B cell (primary cell): ENCODE results near the gene PRSS8. TPM values are rescaled to one million over a fixed set of nuclear protein-coding genes. Genes with fewer than 3 reads are reported as not detected.

Experiments
- ATAC-seq: fragments of 200-7000 bp; cut with Tn5 transposase; one replicate; pipeline ENCODE4 v1.10.0; 2021; ENCODE audit warnings: low read depth, mild to moderate bottlenecking, moderate number of reproducible peaks, moderate library complexity
- CTCF ChIA-PET: fragments of 350-600 bp; sonication (Branson Sonifier 250); formaldehyde crosslinking; loops from one replicate; lab custom pipeline; 2021; ENCODE audit warnings: antibody characterized with exemption, inconsistent platforms; lab: Charles Lee
- POLR2A ChIA-PET: fragments of 350-600 bp; sonication (Branson Sonifier 250); formaldehyde crosslinking; loops from one replicate; lab custom pipeline; 2021; ENCODE audit warnings: antibody characterized with exemption; lab: Charles Lee
- DNase-seq: peaks from one replicate; pipeline ENCODE4 v3.0.0; 2013
- H2AFZ ChIP-seq: 2 replicates; pipeline ENCODE4 v1.6.1; 2012; ENCODE audit warnings: mild to moderate bottlenecking, low read depth, low read length; ENCODE audit not compliant: insufficient read depth, poor library complexity, severe bottlenecking
- H3K27ac ChIP-seq, 2 donors: 1 replicate in 1 of 2; 2 replicates in 1 of 2; pipeline ENCODE4 v1.5.1; 2012 to 2013; ENCODE audit warnings: low read length in 2 of 2, mild to moderate bottlenecking in 2 of 2, moderate library complexity in 1 of 2
- H3K27me3 ChIP-seq, 4 experiments: fragments of 200-600 bp in 1 of 4; sonication (generic) in 1 of 4; replicated peaks in 1 of 4; 1 replicate in 2 of 4; 2 replicates in 2 of 4; pipeline versions ENCODE4 v1.6.1 to v1.7.0; 2013 to 2016; ENCODE audit warnings: low read length in 3 of 4, mild to moderate bottlenecking in 2 of 4, mixed read lengths in 1 of 4, moderate library complexity in 1 of 4; ENCODE audit not compliant: insufficient read depth in 4 of 4, control insufficient read depth in 3 of 4; ENCODE audit errors: control extremely low read depth in 1 of 4
- H3K36me3 ChIP-seq, 2 experiments: replicated peaks in 1 of 2; 1 replicate in 1 of 2; 2 replicates in 1 of 2; pipeline versions ENCODE4 v1.6.1 to v1.7.1; 2013; ENCODE audit warnings: low read length in 1 of 2; ENCODE audit not compliant: insufficient read depth in 2 of 2, control insufficient read depth in 1 of 2; ENCODE audit errors: control extremely low read depth in 1 of 2, extremely low read depth in 1 of 2
- H3K4me1 ChIP-seq, 2 donors: fragments of 200-600 bp in 1 of 2; sonication (generic) in 1 of 2; 1 replicate in 1 of 2; 2 replicates in 1 of 2; pipeline versions ENCODE4 v1.5.1 to v1.6.1; 2013 to 2017; ENCODE audit warnings: low read length in 2 of 2; ENCODE audit not compliant: control insufficient read depth in 2 of 2, insufficient read depth in 2 of 2
- H3K4me2 ChIP-seq: replicated peaks from 2 replicates; pipeline ENCODE3; 2012; ENCODE audit warnings: mild to moderate bottlenecking, low read depth, low read length; ENCODE audit not compliant: poor library complexity, severe bottlenecking
- H3K4me3 ChIP-seq, 5 experiments: fragments of 200-600 bp in 1 of 5; sonication (generic) in 1 of 5; 1 replicate in 3 of 5; 2 replicates in 2 of 5; pipeline versions ENCODE4 v1.5.1 to v1.7.0; 2011 to 2016; ENCODE audit warnings: low read length in 4 of 5, mild to moderate bottlenecking in 4 of 5, low read depth in 2 of 5, control low read depth in 1 of 5, moderate library complexity in 1 of 5; ENCODE audit not compliant: insufficient read depth in 1 of 5; ENCODE audit errors: control extremely low read depth in 1 of 5, extremely low read depth in 1 of 5
- H3K79me2 ChIP-seq: fragments of 200-600 bp; sonication (generic); one replicate; pipeline ENCODE4 v1.6.0; 2016; ENCODE audit warnings: low read length; ENCODE audit not compliant: control insufficient read depth, insufficient read depth
- H3K9ac ChIP-seq: fragments of 200-600 bp; sonication (generic); 2 replicates; pipeline ENCODE4 v1.6.1; 2017; ENCODE audit warnings: mild to moderate bottlenecking, low read length, moderate library complexity
- H3K9me3 ChIP-seq, 3 donors: one replicate each; pipeline versions ENCODE4 v1.6.1 to v1.7.1; 2013; ENCODE audit warnings: low read length in 2 of 3; ENCODE audit not compliant: control insufficient read depth in 2 of 3, insufficient read depth in 1 of 3; ENCODE audit errors: control extremely low read depth in 1 of 3
- H4K20me1 ChIP-seq: 2 replicates; pipeline ENCODE4 v1.6.0; 2012; ENCODE audit warnings: mild to moderate bottlenecking, low read length; ENCODE audit not compliant: insufficient read depth, control insufficient read depth, poor library complexity, severe bottlenecking
- H3K27ac Mint-ChIP-seq: one replicate; pipeline ENCODE4 v1.8.0; 2021; ENCODE audit warnings: mixed read lengths
- H3K27me3 Mint-ChIP-seq: one replicate; pipeline ENCODE4 v1.8.0; 2021; ENCODE audit warnings: mixed read lengths
- H3K4me1 Mint-ChIP-seq: one replicate; pipeline ENCODE4 v1.8.0; 2021; ENCODE audit warnings: mixed read lengths
- H3K4me3 Mint-ChIP-seq: one replicate; pipeline ENCODE4 v1.8.0; 2021; ENCODE audit warnings: mixed read lengths
- H3K9me3 Mint-ChIP-seq: one replicate; pipeline ENCODE4 v1.8.0; 2022; ENCODE audit warnings: mixed read lengths; ENCODE audit not compliant: insufficient read depth
- EZH2 ChIP-seq: IDR thresholded peaks from 2 replicates; pipeline ENCODE4 v1.6.1; 2012; ENCODE audit warnings: borderline replicate concordance, low read depth, mild to moderate bottlenecking, moderate library complexity, low read length; ENCODE audit not compliant: insufficient read depth, poor library complexity, severe bottlenecking
- WGBS: methylation state at CpG from one replicate; pipeline ENCODE4 v1.1.5; 2013; ENCODE audit warnings: missing lambda C conversion rate; ENCODE audit not compliant: insufficient coverage; 5-methylcytosine and 5-hydroxymethylcytosine counted together
- intact Hi-C: fragments of 100-400 bp; cut with micrococcal nuclease; formaldehyde crosslinking; loops from one replicate; pipeline ENCODE4 v1.10.0; 2022
- polyA plus RNA-seq: library from polyadenylated mRNA; depleted of rRNA; stranded (reverse); fragments of >200 nt; gene quantifications from 2 replicates; pipeline ENCODE4 v1.2.3, GENCODE V29; 2012
- total RNA-seq, 2 donors: library from RNA; stranded (reverse); fragments of 120-200 nt in 1 of 2; gene quantifications; 1 replicate in 1 of 2; 2 replicates in 1 of 2; pipeline versions ENCODE4 v1.2.3 to v1.2.4, GENCODE V29; 2013 to 2022
- TF ChIP-seq, protein P1 (sequence below): fragments of 200-600 bp; IDR thresholded peaks from one replicate; pipeline ENCODE4 v1.8.0; 2022; ENCODE audit warnings: antibody characterized with exemption, mild to moderate bottlenecking

The PRSS8 gene
- total and polyA plus RNA-seq, 2 donors (not counting 1 experiment from before 2014, with no cell fraction given): not detected

- Mint-ChIP-seq H3K27ac (peak overlapping the region; percentile 88), H3K4me3 (peak overlapping the region; percentile 76), H3K4me1 (peaks cover 9% of the 10 kb centered on the region), H3K27me3 (peaks cover 6% of the 10 kb centered on the region), H3K9me3 (no peaks in the 10 kb centered on the region)
- peak overlapping the region; percentile 87 for H2AFZ ChIP-seq
- H3K79me2 ChIP-seq: no peaks in the 10 kb centered on the region
- ChIA-PET CTCF (interaction anchor here (0.6 to 5.9 kb wide), 45 partner anchors 13 to 726 kb away, joined by 3 to 56 read pairs (median 4); partner anchors contain the start of genes BCKDK, FUS, HSD3B7 and KAT8), POLR2A (interaction anchor here (0.5 to 2.7 kb wide), 17 partner anchors 17 to 1078 kb away, joined by 3 to 44 read pairs (median 6); partner anchors contain the start of genes ARMC5, FUS, HSD3B7 and KAT8)
- H3K27ac ChIP-seq: peak overlapping the region; percentile 21 to 54
- intact Hi-C loops: loop anchor here (1.0 to 2.0 kb wide), 12 partner anchors 25 to 317 kb away; partner anchors contain the start of genes ARMC5, BCKDK, FUS and HSD3B7
- WGBS: 9% methylated on average over 89 of the region's 89 CpGs
- no peaks in the 10 kb centered on the region for H3K9me3 ChIP-seq
- TF ChIP-seq, protein P1, sequence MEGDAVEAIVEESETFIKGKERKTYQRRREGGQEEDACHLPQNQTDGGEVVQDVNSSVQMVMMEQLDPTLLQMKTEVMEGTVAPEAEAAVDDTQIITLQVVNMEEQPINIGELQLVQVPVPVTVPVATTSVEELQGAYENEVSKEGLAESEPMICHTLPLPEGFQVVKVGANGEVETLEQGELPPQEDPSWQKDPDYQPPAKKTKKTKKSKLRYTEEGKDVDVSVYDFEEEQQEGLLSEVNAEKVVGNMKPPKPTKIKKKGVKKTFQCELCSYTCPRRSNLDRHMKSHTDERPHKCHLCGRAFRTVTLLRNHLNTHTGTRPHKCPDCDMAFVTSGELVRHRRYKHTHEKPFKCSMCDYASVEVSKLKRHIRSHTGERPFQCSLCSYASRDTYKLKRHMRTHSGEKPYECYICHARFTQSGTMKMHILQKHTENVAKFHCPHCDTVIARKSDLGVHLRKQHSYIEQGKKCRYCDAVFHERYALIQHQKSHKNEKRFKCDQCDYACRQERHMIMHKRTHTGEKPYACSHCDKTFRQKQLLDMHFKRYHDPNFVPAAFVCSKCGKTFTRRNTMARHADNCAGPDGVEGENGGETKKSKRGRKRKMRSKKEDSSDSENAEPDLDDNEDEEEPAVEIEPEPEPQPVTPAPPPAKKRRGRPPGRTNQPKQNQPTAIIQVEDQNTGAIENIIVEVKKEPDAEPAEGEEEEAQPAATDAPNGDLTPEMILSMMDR: peak; percentile 90
- TF ChIP-seq EZH2: no peak
- peak overlapping the region; percentile 68 for H3K9ac ChIP-seq
- H3K36me3 ChIP-seq: no peaks in the 10 kb centered on the region
- no peaks in the 10 kb centered on the region for H4K20me1 ChIP-seq
- H3K4me1 ChIP-seq: peaks cover 6 to 13% of the 10 kb centered on the region in 2 donors
- H3K4me3 ChIP-seq: peak overlapping the region in 4 of 5 experiments; percentile 21 to 71 (median 50)
- H3K27me3 ChIP-seq: no peaks in the 10 kb centered on the region
- DNase-seq (peak; percentile 99), ATAC-seq (peak; percentile 95)
- peak overlapping the region; percentile 96 for H3K4me2 ChIP-seq
Observed at GRCh38 chr16:31142109-31143010, 6.8 kb upstream of the PRSS8 start.
